ENCODE data around the gene DHCR24. TPM values are rescaled to one million over a fixed set of nuclear protein-coding genes. Genes with fewer than 3 reads are reported as not detected.

The DHCR24 gene
- total RNA-seq, 1 donor from 2014 or later: 87.2 TPM

DNA sequence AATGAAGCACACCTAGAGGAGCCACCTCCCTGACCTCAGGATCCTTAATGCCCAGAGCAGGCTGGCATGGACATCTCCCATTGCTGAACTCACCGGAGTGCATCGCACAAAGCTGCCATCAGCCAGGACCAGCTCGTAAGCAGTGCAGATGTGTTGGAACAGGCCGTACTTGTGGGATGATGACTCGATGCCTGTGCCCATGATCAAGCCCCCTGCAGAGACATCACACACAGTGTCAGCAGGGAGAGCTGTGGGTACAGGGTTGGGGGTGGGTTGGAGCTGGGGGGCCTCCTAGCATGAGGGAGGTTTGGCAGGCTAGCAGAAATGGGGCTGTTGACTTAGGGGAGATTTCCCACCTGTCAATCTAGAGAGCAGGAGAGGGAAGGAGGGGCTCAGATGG is 12.0 kb downstream of the DHCR24 start:
- Mint-ChIP-seq H3K9me3 (ENCODE audit: unreplicated experiment) (no peaks in the 10 kb centered on the region), H3K36me3 (ENCODE audit: unreplicated experiment) (peaks cover 33% of the 10 kb centered on the region), H3K27me3 (ENCODE audit: unreplicated experiment) (no peaks in the 10 kb centered on the region), H3K4me1 (ENCODE audit: unreplicated experiment) (no peaks in the 10 kb centered on the region), H3K4me3 (ENCODE audit: unreplicated experiment) (no peak overlapping the region), H3K27ac (ENCODE audit: unreplicated experiment) (no peak overlapping the region)
- DNase-seq (ENCODE audit: extremely low spot score, unreplicated experiment): no peak
- TF ChIP-seq, protein P1, sequence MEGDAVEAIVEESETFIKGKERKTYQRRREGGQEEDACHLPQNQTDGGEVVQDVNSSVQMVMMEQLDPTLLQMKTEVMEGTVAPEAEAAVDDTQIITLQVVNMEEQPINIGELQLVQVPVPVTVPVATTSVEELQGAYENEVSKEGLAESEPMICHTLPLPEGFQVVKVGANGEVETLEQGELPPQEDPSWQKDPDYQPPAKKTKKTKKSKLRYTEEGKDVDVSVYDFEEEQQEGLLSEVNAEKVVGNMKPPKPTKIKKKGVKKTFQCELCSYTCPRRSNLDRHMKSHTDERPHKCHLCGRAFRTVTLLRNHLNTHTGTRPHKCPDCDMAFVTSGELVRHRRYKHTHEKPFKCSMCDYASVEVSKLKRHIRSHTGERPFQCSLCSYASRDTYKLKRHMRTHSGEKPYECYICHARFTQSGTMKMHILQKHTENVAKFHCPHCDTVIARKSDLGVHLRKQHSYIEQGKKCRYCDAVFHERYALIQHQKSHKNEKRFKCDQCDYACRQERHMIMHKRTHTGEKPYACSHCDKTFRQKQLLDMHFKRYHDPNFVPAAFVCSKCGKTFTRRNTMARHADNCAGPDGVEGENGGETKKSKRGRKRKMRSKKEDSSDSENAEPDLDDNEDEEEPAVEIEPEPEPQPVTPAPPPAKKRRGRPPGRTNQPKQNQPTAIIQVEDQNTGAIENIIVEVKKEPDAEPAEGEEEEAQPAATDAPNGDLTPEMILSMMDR (IDR thresholded peaks at IDR 0.05): no peak

- H3K4me1 Mint-ChIP-seq (ENCODE audit: unreplicated experiment): no peaks in the 10 kb centered on the region
- no peak overlapping the region for H3K4me3 Mint-ChIP-seq (ENCODE audit: unreplicated experiment)
- H3K27ac Mint-ChIP-seq (ENCODE audit: unreplicated experiment): no peak overlapping the region
- peaks cover 27% of the 10 kb centered on the region for H3K36me3 Mint-ChIP-seq (ENCODE audit: unreplicated experiment)
- TF ChIP-seq, protein P1 (IDR thresholded peaks at IDR 0.05): no peak
- no peak for DNase-seq (ENCODE audit: extremely low spot score, unreplicated experiment)
- H3K9me3 Mint-ChIP-seq (ENCODE audit: unreplicated experiment): no peaks in the 10 kb centered on the region
- no peaks in the 10 kb centered on the region for H3K27me3 Mint-ChIP-seq (ENCODE audit: unreplicated experiment)
Measured at GRCh38 chr1:54874079-54874830, 12.7 kb downstream of the DHCR24 start.

DNA sequence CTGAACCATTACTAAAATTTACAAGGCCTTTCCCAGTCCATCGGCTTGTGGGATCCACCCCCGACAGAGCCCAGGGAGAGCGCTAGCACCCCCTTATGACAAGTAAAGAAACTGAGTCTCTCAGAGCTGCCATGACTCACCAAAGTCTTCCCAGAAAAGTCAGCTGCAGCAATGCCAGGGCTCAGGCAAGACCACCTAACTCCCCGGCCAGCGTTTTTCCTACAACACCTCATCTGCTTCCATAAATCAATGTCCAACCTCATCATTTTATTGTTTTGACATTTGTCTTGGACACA is 15.0 kb downstream of the DHCR24 start:
- no peak overlapping the region for H3K27ac Mint-ChIP-seq (ENCODE audit: unreplicated experiment)
- DNase-seq (ENCODE audit: extremely low spot score, unreplicated experiment): no peak
- TF ChIP-seq, protein P1 (IDR thresholded peaks at IDR 0.05): no peak
- H3K27me3 Mint-ChIP-seq (ENCODE audit: unreplicated experiment): no peaks in the 10 kb centered on the region
- H3K9me3 Mint-ChIP-seq (ENCODE audit: unreplicated experiment): no peaks in the 10 kb centered on the region
- H3K36me3 Mint-ChIP-seq (ENCODE audit: unreplicated experiment): peaks cover 28% of the 10 kb centered on the region
- no peak overlapping the region for H3K4me3 Mint-ChIP-seq (ENCODE audit: unreplicated experiment)
- no peaks in the 10 kb centered on the region for H3K4me1 Mint-ChIP-seq (ENCODE audit: unreplicated experiment)

DNA sequence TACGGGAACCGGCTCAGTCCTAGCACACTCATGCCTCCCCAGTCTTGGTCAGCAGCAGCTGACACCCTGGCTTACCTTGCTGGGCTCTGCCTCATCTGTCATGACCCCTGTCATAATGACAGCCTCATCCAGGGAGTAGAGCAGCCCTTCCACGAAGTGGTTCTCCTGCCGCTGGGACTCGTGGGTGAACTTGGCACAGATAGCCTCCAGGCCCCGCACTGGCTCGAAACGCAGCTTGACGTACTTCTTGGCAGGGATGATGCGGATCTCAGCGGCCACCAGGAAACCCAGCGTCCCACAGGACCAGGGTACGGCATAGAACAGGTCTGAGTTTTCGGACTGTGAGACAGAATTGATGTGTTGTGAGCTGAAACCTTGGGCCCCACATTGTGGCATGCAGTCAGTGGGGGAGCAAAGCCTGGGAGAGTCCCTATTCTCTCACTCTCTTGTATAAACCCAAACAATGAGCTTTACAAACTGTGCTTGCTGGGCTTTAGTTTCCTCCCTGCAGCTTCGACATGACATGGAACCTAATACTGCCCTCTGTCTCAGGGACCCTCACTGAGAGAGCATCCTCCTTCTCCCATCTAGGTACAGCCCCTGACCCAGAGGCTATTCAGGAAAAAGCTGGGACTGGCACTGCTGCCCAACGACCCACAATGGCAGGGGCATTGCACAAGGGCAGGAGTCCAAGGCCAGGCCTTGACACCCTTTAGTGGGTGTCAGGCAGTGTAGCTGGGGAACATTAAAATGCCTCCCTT is 15.5 kb downstream of the DHCR24 start:
- H3K4me3 Mint-ChIP-seq (ENCODE audit: unreplicated experiment): no peak overlapping the region
- no peak overlapping the region for H3K27ac Mint-ChIP-seq (ENCODE audit: unreplicated experiment)
- no peaks in the 10 kb centered on the region for H3K9me3 Mint-ChIP-seq (ENCODE audit: unreplicated experiment)
- H3K4me1 Mint-ChIP-seq (ENCODE audit: unreplicated experiment): no peaks in the 10 kb centered on the region
- TF ChIP-seq, protein P1 (IDR thresholded peaks at IDR 0.05): no peak
- peaks cover 25% of the 10 kb centered on the region for H3K36me3 Mint-ChIP-seq (ENCODE audit: unreplicated experiment)
- no peak for DNase-seq (ENCODE audit: extremely low spot score, unreplicated experiment)
- no peaks in the 10 kb centered on the region for H3K27me3 Mint-ChIP-seq (ENCODE audit: unreplicated experiment)

- Mint-ChIP-seq H3K27me3 (ENCODE audit: unreplicated experiment) (no peaks in the 10 kb centered on the region), H3K4me1 (ENCODE audit: unreplicated experiment) (no peaks in the 10 kb centered on the region), H3K27ac (ENCODE audit: unreplicated experiment) (no peak overlapping the region), H3K36me3 (ENCODE audit: unreplicated experiment) (peaks cover 25% of the 10 kb centered on the region), H3K9me3 (ENCODE audit: unreplicated experiment) (no peaks in the 10 kb centered on the region), H3K4me3 (ENCODE audit: unreplicated experiment) (no peak overlapping the region)
- TF ChIP-seq, protein P1 (IDR thresholded peaks at IDR 0.05): no peak
- DNase-seq (ENCODE audit: extremely low spot score, unreplicated experiment): no peak
Measured at GRCh38 chr1:54870869-54871268, 16.1 kb downstream of the DHCR24 start.
